ENCODE measurements around the gene ATF6. TPM values are rescaled to one million over a fixed set of nuclear protein-coding genes. Genes with fewer than 3 reads are reported as not detected.

Gene ATF6
- total RNA-seq, 1 experiment from 2014 or later = 10.6 TPM

- TF ChIP-seq ERG (CRISPR knock-in tag; IDR thresholded peaks at IDR 0.05) = no peak
- TF ChIP-seq TP53 (CRISPR knock-in tag; IDR thresholded peaks at IDR 0.05) = no peak
- TF ChIP-seq ELF4 (CRISPR knock-in tag; IDR thresholded peaks at IDR 0.05; ENCODE audit: low read depth) = no peak
- no peak for TF ChIP-seq JUN (CRISPR knock-in tag; IDR thresholded peaks at IDR 0.05)
- TF ChIP-seq SOX15 (CRISPR knock-in tag; IDR thresholded peaks at IDR 0.05) = no peak
- no peak for TF ChIP-seq ZNF232 (CRISPR knock-in tag; IDR thresholded peaks at IDR 0.05)
- no peak for TF ChIP-seq ZNF423 (CRISPR knock-in tag; IDR thresholded peaks at IDR 0.05)
- no peak for TF ChIP-seq MYBL2 (CRISPR knock-in tag; IDR thresholded peaks at IDR 0.05)
- no peak for TF ChIP-seq OVOL2 (CRISPR knock-in tag; IDR thresholded peaks at IDR 0.05; ENCODE audit: borderline replicate concordance)
- TF ChIP-seq USF2 (CRISPR knock-in tag; IDR thresholded peaks at IDR 0.05) = no peak
- no peak for TF ChIP-seq NR3C1 (CRISPR knock-in tag; conservative IDR thresholded peaks at IDR 0.05; ENCODE audit: low read depth)
- TF ChIP-seq NFYB (CRISPR knock-in tag; conservative IDR thresholded peaks at IDR 0.05; ENCODE audit: low read depth) = no peak
- TF ChIP-seq E2F5 (CRISPR knock-in tag; IDR thresholded peaks at IDR 0.05) = no peak
Measured at GRCh38 chr1:161940866-161941591, 174.9 kb downstream of the ATF6 start (continued).

GRCh38 chr1:161941726-161942436, 175.8 kb downstream of the ATF6 start:
- Mint-ChIP-seq H3K36me3 (no peaks in the 10 kb centered on the region), H3K4me3 (no peak overlapping the region), H3K4me1 (peaks cover 14% of the 10 kb centered on the region), H3K9me3 (no peaks in the 10 kb centered on the region), H3K27ac (0 out of 2 replicates have a peak overlapping the region, but pooled peaks have one; percentile 26), H3K27me3 (ENCODE audit: low read depth) (no peaks in the 10 kb centered on the region)
- CTCF ChIA-PET = interaction anchor here (0.5 kb wide), 1 partner anchor 566 kb away, joined by 3 read pairs; no protein-coding TSS in a partner anchor
- ATAC-seq = no peak
- DNase-seq (ENCODE audit: low spot score) = no peak
- POLR2A ChIA-PET = no interaction called here
- no peak for TF ChIP-seq ETV6 (CRISPR knock-in tag; IDR thresholded peaks at IDR 0.05)
- no peak for TF ChIP-seq E2F4 (CRISPR knock-in tag; IDR thresholded peaks at IDR 0.05; ENCODE audit: borderline replicate concordance, low read depth)
- TF ChIP-seq ZNF532 (CRISPR knock-in tag; IDR thresholded peaks at IDR 0.05; ENCODE audit: borderline replicate concordance) = no peak
- TF ChIP-seq HMGXB4 (CRISPR knock-in tag; IDR thresholded peaks at IDR 0.05) = no peak
- TF ChIP-seq PRRX2 (CRISPR knock-in tag; IDR thresholded peaks at IDR 0.05) = no peak
- no peak for TF ChIP-seq ZNF416 (CRISPR knock-in tag; IDR thresholded peaks at IDR 0.05)
- no peak for TF ChIP-seq GTF2I (CRISPR knock-in tag; conservative IDR thresholded peaks at IDR 0.05)
- TF ChIP-seq NFE2L1 (CRISPR knock-in tag; IDR thresholded peaks at IDR 0.05) = no peak
- TF ChIP-seq MLX (CRISPR knock-in tag; IDR thresholded peaks at IDR 0.05) = no peak
- no peak for TF ChIP-seq CREB1 (CRISPR knock-in tag; IDR thresholded peaks at IDR 0.05)
- no peak for TF ChIP-seq FOXP1 (CRISPR knock-in tag; IDR thresholded peaks at IDR 0.05; ENCODE audit: borderline replicate concordance)
- no peak for TF ChIP-seq KAT7 (CRISPR knock-in tag; IDR thresholded peaks at IDR 0.05; ENCODE audit: borderline replicate concordance)
- no peak for TF ChIP-seq ZNF138 (CRISPR knock-in tag; conservative IDR thresholded peaks at IDR 0.05)

Data from WTC11 (cell line).